A673 (cell line): Measurements from ENCODE around the gene DZIP3.

Source experiments
- CTCF ChIP-seq: fragments of 300-800, 200-600 bp; sonication (generic); conservative IDR thresholded peaks from 2 replicates; pipeline ENCODE4 v1.5.1; 2017; ENCODE audit warnings: low read depth, mild to moderate bottlenecking, antibody characterized with exemption, low read length, moderate library complexity, mixed read lengths
- EZH2 ChIP-seq: fragments of 200-600 bp; sonication (generic); IDR thresholded peaks from 2 replicates; pipeline ENCODE4 v1.6.1; 2017; ENCODE audit warnings: borderline replicate concordance, low read depth, mild to moderate bottlenecking, mixed read lengths, antibody characterized with exemption, low read length; ENCODE audit not compliant: poor library complexity, severe bottlenecking

GRCh38 chr3:108629974-108630373 is 40.5 kb downstream of the DZIP3 start:
- TF ChIP-seq CTCF: no peak
- TF ChIP-seq EZH2: no peak
